ENCODE results near the gene AMMECR1L. TPM values are rescaled to one million over a fixed set of nuclear protein-coding genes. Genes with fewer than 3 reads are reported as not detected.
"Not testable (repeated sequence)": the region's sequence is repeated elsewhere in the genome, so short reads cannot be mapped to it uniquely, and the experiment has no call there.

Gene AMMECR1L
- total and polyA plus RNA-seq, 4 donors: 1.5 to 8.0 (median 6.1) TPM

- Histone ChIP-seq H3K9ac (ENCODE audit: low read depth in 1 of 2, low read length in 2 of 2) (no peak overlapping the region), H3K27ac (ENCODE audit: low read depth in 1 of 2, low read length in 2 of 2) (no peak overlapping the region), H3K27me3 (ENCODE audit: control insufficient read depth in 4 of 4, insufficient read depth in 4 of 4, low read length in 3 of 4) (no peaks in the 10 kb centered on the region), H3K4me3 (ENCODE audit: low read depth in 1 of 3, low read length in 3 of 3) (no peak overlapping the region), H3K4me1 (ENCODE audit: control insufficient read depth in 4 of 4, insufficient read depth in 4 of 4, low read length in 3 of 4) (peaks cover 0 to 18% (median 6%) of the 10 kb centered on the region in 4 donors), H3K9me3 (ENCODE audit: control insufficient read depth in 4 of 4, low read length in 3 of 4) (peaks cover 0 to 5% (median 1%) of the 10 kb centered on the region in 4 donors), H3K36me3 (ENCODE audit: control insufficient read depth in 4 of 4, insufficient read depth in 3 of 4, low read depth in 1 of 4, low read length in 3 of 4) (no peaks in the 10 kb centered on the region)
- TF ChIP-seq HNF4G (IDR thresholded peaks at IDR 0.05) (no peak), CTCF (IDR thresholded peaks at IDR 0.05; ENCODE audit: low read depth, low read length, missing input control) (no peak), EGR1 (IDR thresholded peaks at IDR 0.05; ENCODE audit: low read depth in 2 of 2) (no peak), RAD21 (IDR thresholded peaks at IDR 0.05) (peak in 1 of 2 donors; percentile 6), MAX (IDR thresholded peaks at IDR 0.05) (no peak), YY1 (IDR thresholded peaks at IDR 0.05) (peak; percentile 28), GABPA (IDR thresholded peaks at IDR 0.05 in 1 of 2, conservative IDR thresholded peaks at IDR 0.05 in 1 of 2) (no peak), ATF3 (IDR thresholded peaks at IDR 0.05) (no peak), SP1 (IDR thresholded peaks at IDR 0.05) (peak; percentile 60), FOXA2 (IDR thresholded peaks at IDR 0.05) (no peak), RXRA (IDR thresholded peaks at IDR 0.05) (peak; percentile 48 to 84), REST (IDR thresholded peaks at IDR 0.05) (no peak), TAF1 (conservative IDR thresholded peaks at IDR 0.05) (no peak), HNF4A (conservative IDR thresholded peaks at IDR 0.05) (peak in 1 of 2 donors; percentile 26)
- no peak for DNase-seq (ENCODE audit: low spot score)
- 39% methylated on average over 1 of the region's 1 CpG for WGBS
These were observed 71.1 kb downstream of the AMMECR1L start for GRCh38 chr2:127814677-127815076.

- not testable (repeated sequence) for H3K9ac ChIP-seq (ENCODE audit: low read depth in 1 of 2, low read length in 2 of 2); H3K36me3 ChIP-seq (ENCODE audit: control insufficient read depth in 4 of 4, insufficient read depth in 3 of 4, low read depth in 1 of 4, low read length in 3 of 4); H3K27me3 ChIP-seq (ENCODE audit: control insufficient read depth in 4 of 4, insufficient read depth in 4 of 4, low read length in 3 of 4); H3K27ac ChIP-seq (ENCODE audit: low read depth in 1 of 2, low read length in 2 of 2); DNase-seq (ENCODE audit: low spot score); H3K4me3 ChIP-seq (ENCODE audit: low read depth in 1 of 3, low read length in 3 of 3); H3K9me3 ChIP-seq (ENCODE audit: control insufficient read depth in 4 of 4, low read length in 3 of 4)
- peaks cover 2 to 26% (median 13%) of the 10 kb centered on the region in 4 donors for H3K4me1 ChIP-seq (ENCODE audit: control insufficient read depth in 4 of 4, insufficient read depth in 4 of 4, low read length in 3 of 4)
- WGBS: 97% methylated on average over 3 of the region's 3 CpGs
These were observed 73.3 kb downstream of the AMMECR1L start for GRCh38 chr2:127812441-127812840.

Small RNA genes within 50 kb of the gene (small RNA-seq; reads per million reads assigned to genes)
- not detected for gene AC012306.1
- gene RF00017: not detected
- gene RF00019: not detected
- not detected for gene RNU6-395P

Other genes with a start within 250 kb of the AMMECR1L start
- gene GPR17, start 239.8 kb downstream of the AMMECR1L start, total RNA-seq: under 1 TPM in 1 of 2 donors, not detected in 1; 0.14 TPM
- under 1 TPM; 0.03 to 0.07 TPM for gene GPR17, start 239.8 kb downstream of the AMMECR1L start, polyA plus RNA-seq
- 10 to 100 TPM in 1 of 2 donors, 1 to 10 TPM in 1; 1.4 to 15.6 TPM for gene LIMS2, start 210.4 kb downstream of the AMMECR1L start, total RNA-seq
- 10 to 100 TPM; 16.5 to 17.9 TPM for gene LIMS2, start 210.4 kb downstream of the AMMECR1L start, polyA plus RNA-seq
- 1 to 10 TPM; 4.7 to 4.9 TPM for gene SFT2D3, start 184.5 kb downstream of the AMMECR1L start, total RNA-seq
- 1 to 10 TPM in 1 of 2 donors, not detected in 1; 2.4 TPM for gene SFT2D3, start 184.5 kb downstream of the AMMECR1L start, polyA plus RNA-seq
- gene WDR33, start 74.8 kb downstream of the AMMECR1L start, total RNA-seq: 10 to 100 TPM; 23.7 to 37.5 TPM
- 10 to 100 TPM in 1 of 2 donors, 1 to 10 TPM in 1; 8.2 to 21.2 TPM for gene WDR33, start 74.8 kb downstream of the AMMECR1L start, polyA plus RNA-seq
- 10 to 100 TPM; 14.3 to 17.0 TPM for gene POLR2D, start 27.8 kb downstream of the AMMECR1L start, total RNA-seq
- gene POLR2D, start 27.8 kb downstream of the AMMECR1L start, polyA plus RNA-seq: 10 to 100 TPM; 11.4 to 11.9 TPM
- 1 to 10 TPM; 4.2 to 4.8 TPM for gene SAP130, start 142.1 kb upstream of the AMMECR1L start, total RNA-seq
- gene SAP130, start 142.1 kb upstream of the AMMECR1L start, polyA plus RNA-seq: 1 to 10 TPM; 3.3 to 5.3 TPM
- gene UGGT1, start 205.2 kb upstream of the AMMECR1L start, total RNA-seq: 10 to 100 TPM; 51.5 to 74.7 TPM
- gene UGGT1, start 205.2 kb upstream of the AMMECR1L start, polyA plus RNA-seq: 10 to 100 TPM in 1 of 2 donors, 1 to 10 TPM in 1; 6.7 to 13.4 TPM

All from liver (tissue), 10 donors.